HuH-7.5 (cell line): ENCODE measurements around the gene ADIG.

ENCODE experiments used
- DNase-seq: peaks from one replicate; pipeline ENCODE4 v3.0.0; 2011; ENCODE audit warnings: low spot score

The ADIG gene

DNA sequence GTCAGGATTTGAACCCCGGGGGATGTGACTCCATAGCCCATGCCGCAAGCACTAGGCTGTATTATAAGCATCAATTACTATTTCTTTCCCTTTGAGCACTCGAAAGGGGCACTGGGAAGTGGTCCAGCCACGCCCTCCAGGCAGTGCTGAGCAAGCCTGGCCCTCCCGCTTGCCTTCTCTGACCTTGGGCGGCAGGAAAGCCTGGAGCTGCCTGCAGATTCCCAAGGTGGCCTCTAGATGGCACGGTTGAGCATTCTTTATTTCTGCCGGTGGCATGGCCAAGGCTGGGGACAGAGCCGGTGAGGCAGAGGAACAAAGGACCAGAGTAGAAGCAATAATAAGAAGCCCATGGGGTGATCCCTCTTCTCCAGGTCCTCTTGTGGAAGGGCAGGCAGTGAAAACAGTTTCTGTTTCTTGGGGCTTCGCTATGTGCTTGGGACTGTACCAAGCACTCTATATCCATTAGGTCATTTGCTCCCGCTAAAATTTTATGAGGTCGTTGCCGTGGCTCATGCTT is 52.6 kb downstream of the ADIG start:
- peak; percentile 78 for DNase-seq

DNA sequence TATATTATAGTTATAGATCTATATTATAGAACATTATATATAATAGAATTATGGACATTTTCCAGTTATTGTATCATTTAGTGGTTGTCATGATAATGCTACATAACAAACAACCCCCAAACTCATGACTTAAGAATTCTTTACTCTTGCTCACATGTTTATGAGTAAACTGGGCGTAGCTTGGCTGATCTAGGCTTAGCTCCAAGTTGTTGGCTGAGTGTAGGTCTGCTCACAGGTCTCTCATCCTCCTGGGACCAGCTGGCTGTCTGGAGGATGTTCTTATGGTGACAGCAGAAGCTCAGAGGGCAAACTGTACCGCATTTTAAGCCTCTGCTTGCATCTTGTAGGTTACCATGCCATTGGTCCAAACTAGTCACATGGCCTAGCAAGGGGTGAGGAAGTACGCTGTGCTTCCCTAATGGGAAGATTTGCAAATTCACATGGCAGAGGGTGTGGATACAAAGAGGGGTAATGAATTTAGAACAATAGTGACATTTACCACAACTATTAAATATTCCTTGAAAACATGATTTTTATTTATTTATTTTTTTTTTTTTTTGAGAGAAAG is 54.8 kb downstream of the ADIG start:
- no peak for DNase-seq
